Esophagus (tissue), 2 donors: ENCODE data around the gene SEC31A. TPM values are rescaled to one million over a fixed set of nuclear protein-coding genes. Genes with fewer than 3 reads are reported as not detected.

ENCODE experiments used
- H3K27ac ChIP-seq, 2 donors: one replicate each; pipeline ENCODE4 v1.5.1; 2013; ENCODE audit warnings: low read depth in 2 of 2, mild to moderate bottlenecking in 2 of 2, inconsistent platforms in 1 of 2, low read length in 1 of 2, moderate library complexity in 1 of 2
- H3K27me3 ChIP-seq, 2 donors: one replicate each; pipeline ENCODE4 v1.6.1; 2013; ENCODE audit warnings: low read length in 2 of 2, control low read depth in 1 of 2, mild to moderate bottlenecking in 1 of 2; ENCODE audit not compliant: insufficient read depth in 2 of 2, control insufficient read depth in 1 of 2
- H3K36me3 ChIP-seq, 2 donors: one replicate each; pipeline ENCODE4 v1.6.1; 2013; ENCODE audit warnings: low read length in 1 of 2; ENCODE audit not compliant: control insufficient read depth in 2 of 2, insufficient read depth in 2 of 2
- H3K4me1 ChIP-seq, 2 donors: one replicate each; pipeline ENCODE4 v1.6.1; 2013; ENCODE audit warnings: low read length in 1 of 2; ENCODE audit not compliant: control insufficient read depth in 2 of 2, insufficient read depth in 2 of 2
- H3K4me3 ChIP-seq, 2 donors: one replicate each; pipeline ENCODE4 v1.5.1; 2013; ENCODE audit warnings: low read length in 2 of 2, mild to moderate bottlenecking in 2 of 2, low read depth in 1 of 2, moderate library complexity in 1 of 2
- H3K9me3 ChIP-seq, 2 donors: one replicate each; pipeline ENCODE4 v1.6.1; 2013; ENCODE audit warnings: mild to moderate bottlenecking in 2 of 2, low read depth in 1 of 2, low read length in 1 of 2, moderate library complexity in 1 of 2; ENCODE audit not compliant: control insufficient read depth in 2 of 2, insufficient read depth in 1 of 2
- WGBS, 2 donors: extraction: QIAGEN DNeasy Blood & Tissue Kit; methylation state at CpG; one replicate each; pipeline ENCODE4 v1.1.7; 2013; 5-methylcytosine and 5-hydroxymethylcytosine counted together
- polyA plus RNA-seq, 2 donors: library from polyadenylated mRNA; stranded (reverse); fragments of 200-250 nt; gene quantifications; one replicate each; pipeline ENCODE4 v1.2.3, GENCODE V29; 2013
- donor health status: healthy with polysubstance abuse.
- donor health status: Bipolar disorder and iron deficiency.

SEC31A gene
- polyA plus RNA-seq, 2 donors = 72.5 to 131 TPM

- no peaks in the 10 kb centered on the region for H3K27me3 ChIP-seq
- H3K9me3 ChIP-seq = no peaks in the 10 kb centered on the region
- H3K4me3 ChIP-seq = no peak overlapping the region
- H3K27ac ChIP-seq = no peak overlapping the region
- no peaks in the 10 kb centered on the region for H3K36me3 ChIP-seq
- H3K4me1 ChIP-seq = peaks cover 0 to 2% of the 10 kb centered on the region in 2 donors
- WGBS, 2 donors = 54 to 59% methylated on average over 3 of the region's 3 CpGs
Measured at GRCh38 chr4:82801910-82802521, 88.9 kb downstream of the SEC31A start.

- no peaks in the 10 kb centered on the region for H3K9me3 ChIP-seq
- H3K4me3 ChIP-seq = peak overlapping the region; percentile 64 to 69
- peaks cover 0 to 2% of the 10 kb centered on the region in 2 donors for H3K4me1 ChIP-seq
- H3K27me3 ChIP-seq = no peaks in the 10 kb centered on the region
- no peak overlapping the region for H3K27ac ChIP-seq
- WGBS, 2 donors = 4 to 9% methylated on average over 25 of the region's 25 CpGs
- no peaks in the 10 kb centered on the region for H3K36me3 ChIP-seq
Measured at GRCh38 chr4:82799006-82799881, 91.7 kb downstream of the SEC31A start.

- no peaks in the 10 kb centered on the region for H3K36me3 ChIP-seq
- H3K27ac ChIP-seq = peak within 1 kb of the TSS in 1 of 2 donors; percentile 23
- H3K27me3 ChIP-seq = no peaks in the 10 kb centered on the region
- WGBS, 2 donors = 0 to 1% methylated on average over 84 to 94 of the region's 94 CpGs
- no peaks in the 10 kb centered on the region for H3K9me3 ChIP-seq
- peaks cover 0 to 2% of the 10 kb centered on the region in 2 donors for H3K4me1 ChIP-seq
- H3K4me3 ChIP-seq = peak within 1 kb of the TSS; percentile 64 to 69
Measured at GRCh38 chr4:82798168-82799005, 92.6 kb downstream of the SEC31A start, which contains the start of gene SCD5. SCD5 (minus strand) TSS chr4:82798796; CDS start chr4:82798537, 259 bp downstream.

DNA sequence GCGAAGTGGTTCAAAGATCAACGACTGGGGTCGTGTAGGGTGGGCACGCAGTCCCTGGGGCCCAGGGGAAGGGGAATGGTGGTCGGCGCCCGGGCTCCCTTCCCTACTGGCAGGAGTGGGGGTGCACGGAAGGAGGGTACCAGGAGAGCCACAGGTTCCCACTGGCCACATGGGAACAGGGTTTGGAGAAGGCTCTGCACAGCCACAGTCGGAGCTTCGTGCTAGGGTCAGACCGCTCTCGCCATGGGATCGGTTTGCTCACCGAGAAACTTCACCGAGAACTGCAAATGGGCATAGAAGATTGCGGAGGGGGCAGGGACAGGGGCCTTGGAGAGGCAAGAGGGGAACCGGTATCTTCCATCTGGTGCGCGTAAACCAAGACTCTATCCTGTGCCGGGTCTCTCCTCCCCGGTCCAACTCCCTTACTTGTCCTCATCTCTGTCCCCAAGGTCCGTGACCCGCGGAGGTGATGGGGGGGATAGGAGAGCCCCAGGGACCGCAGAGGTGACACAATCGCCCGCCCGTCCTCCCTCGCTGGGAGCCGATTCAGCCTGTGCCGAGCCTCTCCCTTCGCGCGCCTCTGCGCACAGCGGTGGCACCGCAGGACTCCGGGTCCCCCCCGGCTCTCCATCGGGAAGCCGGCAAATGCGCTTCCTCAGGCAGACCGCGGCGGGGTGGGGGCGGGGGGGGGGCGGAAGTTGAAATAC, 93.4 kb downstream of the SEC31A start:
- Histone ChIP-seq H3K36me3 (no peaks in the 10 kb centered on the region), H3K9me3 (no peaks in the 10 kb centered on the region), H3K27ac (no peak overlapping the region), H3K27me3 (no peaks in the 10 kb centered on the region), H3K4me3 (peak overlapping the region; percentile 64 to 69), H3K4me1 (peaks cover 0 to 2% of the 10 kb centered on the region in 2 donors)
- WGBS, 2 donors = 4 to 7% methylated on average over 43 to 47 of the region's 47 CpGs

GRCh38 chr4:82797040-82797404, 93.9 kb downstream of the SEC31A start:
- peaks cover 0 to 2% of the 10 kb centered on the region in 2 donors for H3K4me1 ChIP-seq
- H3K4me3 ChIP-seq = peak overlapping the region in 1 of 2 donors; percentile 69
- WGBS, 2 donors = 39 to 45% methylated on average over 6 of the region's 6 CpGs
- no peak overlapping the region for H3K27ac ChIP-seq
- no peaks in the 10 kb centered on the region for H3K9me3 ChIP-seq
- H3K36me3 ChIP-seq = no peaks in the 10 kb centered on the region
- H3K27me3 ChIP-seq = no peaks in the 10 kb centered on the region

- no peak overlapping the region for H3K27ac ChIP-seq
- H3K4me1 ChIP-seq = no peaks in the 10 kb centered on the region
- H3K9me3 ChIP-seq = no peaks in the 10 kb centered on the region
- H3K36me3 ChIP-seq = no peaks in the 10 kb centered on the region
- H3K4me3 ChIP-seq = no peak overlapping the region
- H3K27me3 ChIP-seq = no peaks in the 10 kb centered on the region
- WGBS, 2 donors = 47 to 54% methylated on average over 6 of the region's 6 CpGs
Measured at GRCh38 chr4:82792912-82793649, 97.9 kb downstream of the SEC31A start.

DNA sequence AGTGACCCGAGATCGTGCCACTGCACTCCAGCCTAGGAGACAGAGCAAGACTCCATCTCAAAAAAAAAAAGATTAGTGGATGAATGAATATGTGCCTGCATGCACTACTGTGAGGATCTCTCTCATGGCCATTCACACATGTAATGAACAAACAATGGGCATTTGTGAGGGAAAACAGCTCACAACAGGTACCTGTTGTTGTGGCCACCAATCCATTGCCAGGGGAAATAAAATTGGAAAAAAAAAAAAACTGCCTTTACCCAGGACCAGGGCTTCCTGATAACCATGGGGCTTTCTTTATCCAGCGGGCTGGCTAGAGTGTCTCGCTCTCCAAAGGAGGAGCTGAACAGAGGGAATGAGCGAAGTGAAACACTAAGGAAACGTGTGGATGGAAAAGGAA, 99.8 kb downstream of the SEC31A start:
- no peak overlapping the region for H3K27ac ChIP-seq
- no peaks in the 10 kb centered on the region for H3K27me3 ChIP-seq
- 87 to 93% methylated on average over 6 of the region's 6 CpGs for WGBS, 2 donors
- no peaks in the 10 kb centered on the region for H3K9me3 ChIP-seq
- H3K36me3 ChIP-seq = no peaks in the 10 kb centered on the region
- H3K4me3 ChIP-seq = no peak overlapping the region
- no peaks in the 10 kb centered on the region for H3K4me1 ChIP-seq

- no peak overlapping the region for H3K27ac ChIP-seq
- 75 to 79% methylated on average over 8 of the region's 8 CpGs for WGBS, 2 donors
- no peaks in the 10 kb centered on the region for H3K9me3 ChIP-seq
- H3K36me3 ChIP-seq = no peaks in the 10 kb centered on the region
- no peaks in the 10 kb centered on the region for H3K27me3 ChIP-seq
- H3K4me1 ChIP-seq = no peaks in the 10 kb centered on the region
- H3K4me3 ChIP-seq = no peak overlapping the region
Measured at GRCh38 chr4:82790060-82790660, 100.8 kb downstream of the SEC31A start.
